NCI-H1417 (cell line): ENCODE data around the gene GRIN3A.
"Not testable (repeated sequence)": the region's sequence is repeated elsewhere in the genome, so short reads cannot be mapped to it uniquely, and the experiment has no call there.

ENCODE experiments used
- DNase-seq, 3 experiments: peaks; one replicate each; lab custom pipeline; 2025; lab: John Stamatoyannopoulos, UW

The GRIN3A gene

GRCh38 chr9:101738566-101739183, at the start of gene GRIN3A:
TSS of gene GRIN3A (minus strand) at chr9:101738647. CDS start at chr9:101737979, 668 bp downstream.
- DNase-seq, result peak; percentile 13 to 86 (median 81)

- DNase-seq, result no peak
Measured at GRCh38 chr9:101787891-101788290, 49.4 kb upstream of the GRIN3A start.

- DNase-seq, result no peak
Measured at GRCh38 chr9:101778332-101778731, 39.9 kb upstream of the GRIN3A start.

- DNase-seq, result no peak
Measured at GRCh38 chr9:101764472-101764871, 26.0 kb upstream of the GRIN3A start.

DNA sequence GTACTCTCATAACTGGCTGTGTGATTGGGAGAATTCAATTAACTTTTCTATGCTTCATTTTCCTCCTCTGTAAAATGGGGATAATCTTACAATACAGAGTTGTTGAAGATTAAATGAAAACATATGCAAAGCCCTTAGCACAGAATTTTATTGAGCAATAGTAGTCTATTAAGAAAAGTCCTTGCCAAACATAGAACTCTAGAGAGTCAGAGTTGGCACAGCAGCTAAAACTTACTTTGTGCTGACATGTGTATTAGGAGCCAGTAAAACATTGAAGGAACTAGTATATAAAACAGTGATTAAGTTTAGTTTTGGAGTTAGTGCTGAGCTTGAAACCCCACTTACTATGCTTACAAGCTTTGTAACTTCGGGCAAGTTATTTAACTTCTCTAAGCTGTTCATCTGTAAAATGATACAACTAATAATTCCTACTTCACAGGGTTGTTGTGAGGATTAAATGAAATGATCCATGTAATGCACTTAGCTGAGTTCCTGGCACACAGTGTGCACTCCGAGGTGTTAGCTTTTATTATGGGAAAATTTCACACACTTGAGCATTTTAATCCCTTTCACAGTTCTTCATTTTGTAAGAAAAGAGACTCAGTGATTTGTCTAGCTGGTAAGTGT, 20.0 kb upstream of the GRIN3A start:
- no peak for DNase-seq

GRCh38 chr9:101753716-101754115, 15.3 kb upstream of the GRIN3A start:
- no peak for DNase-seq

- no peak for DNase-seq
Measured at GRCh38 chr9:101751895-101752294, 13.4 kb upstream of the GRIN3A start.

- peak in 2 of 3 experiments; percentile 20 to 52 for DNase-seq
Measured at GRCh38 chr9:101739311-101739710, 864 bp upstream of the GRIN3A start.

DNA sequence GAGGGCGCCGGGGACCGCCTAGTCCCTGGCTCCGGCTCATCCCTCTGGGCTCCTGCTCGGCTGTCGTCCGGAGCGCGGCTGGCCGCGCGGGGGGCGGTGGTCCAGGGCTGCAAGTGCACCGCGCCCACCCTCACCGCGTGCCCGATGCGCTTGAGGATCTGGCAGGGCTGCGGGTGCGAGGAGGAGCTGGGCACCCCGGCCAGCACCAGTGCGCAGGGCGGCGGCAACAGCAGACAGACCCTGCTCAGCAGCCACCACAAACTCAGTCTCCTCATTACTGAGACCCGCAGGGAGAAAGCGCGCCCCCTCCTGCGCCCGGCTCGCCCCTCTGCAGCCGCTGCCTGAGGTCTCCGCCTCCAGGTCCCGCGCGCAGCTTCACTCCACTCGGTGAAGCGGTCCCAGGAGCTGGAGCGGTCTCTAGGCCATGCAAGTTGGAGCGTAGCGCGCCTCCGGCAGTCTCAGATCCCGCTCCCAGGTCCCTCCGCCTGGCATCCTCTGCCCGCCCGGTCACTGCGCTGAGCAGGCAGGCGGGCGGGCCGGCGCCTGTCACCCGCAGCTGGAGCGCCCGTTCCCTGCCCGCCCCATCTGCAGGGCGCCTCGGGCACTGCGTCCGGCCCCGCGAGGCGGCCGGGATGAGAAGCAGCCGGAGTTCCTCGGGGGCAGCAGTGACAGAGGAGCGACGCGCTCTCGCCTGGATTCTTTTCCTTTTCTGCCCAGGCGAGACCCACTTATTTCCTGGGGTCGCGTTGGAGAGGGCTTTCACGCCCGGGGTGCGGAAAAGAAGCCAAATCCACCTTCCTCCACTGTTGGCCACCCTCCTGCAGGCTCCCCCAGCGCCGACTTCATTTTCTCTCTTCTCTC, 512 bp downstream of the GRIN3A start:
- peak in 2 of 3 experiments; percentile 84 to 85 for DNase-seq

DNA sequence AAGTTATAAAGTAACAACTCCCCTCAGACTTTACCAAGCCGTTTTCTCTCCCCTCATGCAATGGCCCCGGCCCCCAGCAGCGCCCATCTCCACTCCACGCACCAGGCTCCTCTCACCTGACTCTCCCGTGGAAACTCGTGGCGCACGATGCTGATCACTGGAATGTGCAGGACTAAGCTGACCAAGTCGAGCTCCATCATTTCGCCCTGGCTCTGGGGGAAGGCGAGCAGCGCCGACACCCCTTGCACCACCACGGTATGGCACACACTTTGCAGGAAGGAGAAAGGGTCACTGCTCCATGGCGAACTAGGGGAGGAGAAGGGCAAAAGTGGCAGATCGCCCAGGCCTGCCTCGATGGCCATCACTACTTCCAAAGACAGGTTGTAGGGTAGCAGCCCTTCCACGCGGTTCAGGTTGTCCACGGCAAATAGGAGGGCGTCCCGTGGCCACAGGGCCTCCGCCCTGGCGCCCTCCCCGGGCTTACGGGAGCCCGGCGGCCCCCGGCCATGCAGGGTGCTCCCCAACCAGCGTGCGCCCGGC, 1.2 kb downstream of the GRIN3A start:
- no peak for DNase-seq

GRCh38 chr9:101736717-101737116, 1.7 kb downstream of the GRIN3A start:
- no peak for DNase-seq

GRCh38 chr9:101731429-101731828, 7.0 kb downstream of the GRIN3A start:
- no peak for DNase-seq

DNA sequence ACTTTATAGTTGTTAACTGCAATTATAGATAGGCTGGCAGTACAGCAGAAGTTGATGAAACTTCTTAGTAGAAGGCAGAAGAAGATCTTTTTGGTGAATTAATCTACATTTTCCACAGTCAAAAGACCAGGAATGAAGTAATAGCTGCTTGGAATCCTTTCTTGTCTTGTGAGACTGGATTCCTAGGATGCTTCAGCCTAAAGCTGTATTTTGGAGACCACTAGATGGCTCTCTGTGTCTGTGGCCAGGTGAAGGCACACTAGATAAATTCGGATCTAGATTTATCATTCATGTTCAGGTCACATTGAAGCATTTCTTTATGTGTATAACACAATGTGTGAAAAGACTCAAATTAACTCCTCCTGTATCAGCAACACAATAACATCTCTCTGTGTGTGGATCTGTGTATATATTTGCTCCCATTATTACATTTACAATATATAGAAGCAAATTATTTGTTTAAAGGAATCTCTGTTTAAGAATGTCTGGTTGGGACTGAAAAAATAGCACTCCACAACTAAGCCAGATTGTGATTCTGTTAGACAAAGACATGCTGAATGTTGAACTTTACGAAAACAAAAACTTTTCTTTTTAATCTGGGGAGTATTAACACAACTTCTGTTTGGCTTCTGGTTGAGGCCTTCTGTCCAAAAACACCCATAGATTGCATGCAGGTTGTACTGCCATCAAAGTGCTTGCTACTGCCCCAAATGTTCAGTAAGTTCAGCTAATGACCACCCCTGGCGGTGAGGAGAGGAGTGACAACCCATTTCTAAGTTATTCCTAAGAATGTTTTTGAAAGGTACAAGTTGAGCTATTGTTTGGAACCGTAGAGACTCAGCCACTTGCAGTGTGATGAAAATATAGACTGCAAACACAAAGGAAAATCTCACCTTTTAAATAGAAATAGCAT, 10.6 kb downstream of the GRIN3A start:
- DNase-seq, result peak in 2 of 3 experiments; percentile 37 to 77

GRCh38 chr9:101724271-101724670, 14.2 kb downstream of the GRIN3A start:
- DNase-seq, result not testable (repeated sequence)

DNA sequence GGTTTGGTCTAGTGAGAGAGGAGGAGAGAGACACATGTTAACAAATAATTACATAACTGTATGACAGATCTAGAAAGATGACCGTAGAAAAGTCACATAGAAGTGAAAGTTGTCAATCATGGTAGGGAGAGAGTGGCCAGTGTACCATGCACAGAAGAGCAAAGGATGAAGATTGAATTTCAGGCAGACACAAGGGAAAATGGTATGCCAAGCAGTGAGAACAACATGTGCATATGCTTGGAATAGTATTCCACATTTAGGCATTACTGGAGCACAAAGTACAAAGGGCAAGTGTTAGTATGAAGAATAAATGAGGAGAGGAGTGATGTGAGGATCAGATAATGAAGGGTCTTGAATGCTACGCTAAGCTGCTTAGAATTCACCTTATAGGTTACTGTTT, 20.3 kb downstream of the GRIN3A start:
- no peak for DNase-seq

GRCh38 chr9:101716629-101717028, 21.8 kb downstream of the GRIN3A start:
- DNase-seq, result peak in 1 of 3 experiments; percentile 60

DNA sequence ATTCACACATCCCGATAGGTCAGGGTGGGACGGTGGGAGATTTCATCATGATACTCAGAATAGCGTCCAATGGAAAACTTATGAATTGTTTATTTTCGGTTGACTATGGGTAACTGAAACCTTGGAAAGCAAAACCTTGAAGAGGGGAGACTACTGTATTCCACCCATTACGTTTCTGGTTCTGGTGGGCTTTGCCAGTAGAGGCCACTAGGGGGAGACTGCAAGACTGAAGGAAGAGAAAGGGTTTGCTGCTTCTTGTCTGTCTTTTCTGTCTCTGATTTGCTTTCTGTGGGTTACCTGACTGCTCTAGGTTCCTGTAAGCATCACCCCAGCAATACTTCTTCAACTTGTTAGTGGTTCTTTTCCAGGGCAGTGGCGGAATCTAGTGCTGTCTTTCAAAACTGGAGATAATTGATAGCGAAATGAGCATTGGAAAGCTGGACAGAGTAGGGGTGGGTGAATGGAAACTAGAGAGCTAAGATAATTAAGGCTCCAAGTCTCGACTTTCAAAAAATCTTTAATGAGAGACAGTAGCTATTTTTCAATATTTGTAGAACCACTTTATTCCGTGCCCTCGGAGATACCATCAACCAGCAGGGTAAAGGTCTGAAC, 27.0 kb downstream of the GRIN3A start:
- DNase-seq, result peak in 1 of 3 experiments; percentile 0

GRCh38 chr9:101708855-101709254, 29.6 kb downstream of the GRIN3A start:
- DNase-seq, result no peak

DNA sequence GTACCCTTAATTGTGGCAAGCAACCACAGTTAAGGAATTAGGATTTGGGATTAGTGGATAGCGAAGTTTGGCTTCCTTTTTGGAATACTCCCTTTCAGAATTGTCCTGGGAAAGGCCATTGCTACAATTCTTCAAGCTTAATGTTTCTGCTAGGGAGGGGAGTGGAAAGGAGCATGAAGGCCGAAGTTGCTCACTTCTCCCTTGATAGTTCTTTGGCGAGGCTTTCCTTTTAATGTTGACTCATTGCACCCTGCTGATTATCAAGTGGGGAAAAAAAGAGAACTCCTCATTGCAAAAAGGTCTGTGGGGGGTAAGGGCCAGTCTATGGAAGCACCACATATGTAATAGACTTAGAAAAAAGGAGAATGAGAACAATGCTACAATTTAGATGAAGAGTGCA, 30.7 kb downstream of the GRIN3A start:
- peak in 2 of 3 experiments; percentile 21 to 60 for DNase-seq

- DNase-seq, result peak in 2 of 3 experiments; percentile 35 to 77
Measured at GRCh38 chr9:101706997-101707396, 31.4 kb downstream of the GRIN3A start.

GRCh38 chr9:101706261-101706798, 32.1 kb downstream of the GRIN3A start:
- peak in 2 of 3 experiments; percentile 43 to 79 for DNase-seq
